Duodenal mucosa (tissue), 2 donors: Measurements from ENCODE around the gene UPK1A.
"Not testable (repeated sequence)": the region's sequence is repeated elsewhere in the genome, so short reads cannot be mapped to it uniquely, and the experiment has no call there.

Experiments used
- H3K27ac ChIP-seq: one replicate; pipeline ENCODE4 v1.7.0; 2013; ENCODE audit warnings: low read depth, low read length
- H3K27me3 ChIP-seq, 2 donors: one replicate each; pipeline ENCODE4 v1.7.0; 2013; ENCODE audit warnings: low read length in 2 of 2, control low read depth in 1 of 2; ENCODE audit not compliant: insufficient read depth in 2 of 2, control insufficient read depth in 1 of 2
- H3K36me3 ChIP-seq, 2 donors: one replicate each; pipeline ENCODE4 v1.7.0; 2013; ENCODE audit warnings: low read length in 2 of 2, control low read depth in 1 of 2; ENCODE audit not compliant: insufficient read depth in 2 of 2, control insufficient read depth in 1 of 2
- H3K4me1 ChIP-seq, 2 donors: one replicate each; pipeline ENCODE4 v1.7.0; 2013; ENCODE audit warnings: low read length in 2 of 2, control low read depth in 1 of 2; ENCODE audit not compliant: insufficient read depth in 2 of 2, control insufficient read depth in 1 of 2
- H3K4me3 ChIP-seq, 2 donors: one replicate each; pipeline ENCODE4 v1.7.0; 2013; ENCODE audit warnings: low read length in 2 of 2, low read depth in 1 of 2
- H3K9ac ChIP-seq, 2 donors: one replicate each; pipeline ENCODE4 v1.7.0; 2013; ENCODE audit warnings: low read length in 2 of 2, low read depth in 1 of 2
- H3K9me3 ChIP-seq, 2 donors: one replicate each; pipeline ENCODE4 v1.7.0; 2013; ENCODE audit warnings: low read length in 2 of 2, control low read depth in 1 of 2; ENCODE audit not compliant: control insufficient read depth in 1 of 2

The UPK1A gene

DNA sequence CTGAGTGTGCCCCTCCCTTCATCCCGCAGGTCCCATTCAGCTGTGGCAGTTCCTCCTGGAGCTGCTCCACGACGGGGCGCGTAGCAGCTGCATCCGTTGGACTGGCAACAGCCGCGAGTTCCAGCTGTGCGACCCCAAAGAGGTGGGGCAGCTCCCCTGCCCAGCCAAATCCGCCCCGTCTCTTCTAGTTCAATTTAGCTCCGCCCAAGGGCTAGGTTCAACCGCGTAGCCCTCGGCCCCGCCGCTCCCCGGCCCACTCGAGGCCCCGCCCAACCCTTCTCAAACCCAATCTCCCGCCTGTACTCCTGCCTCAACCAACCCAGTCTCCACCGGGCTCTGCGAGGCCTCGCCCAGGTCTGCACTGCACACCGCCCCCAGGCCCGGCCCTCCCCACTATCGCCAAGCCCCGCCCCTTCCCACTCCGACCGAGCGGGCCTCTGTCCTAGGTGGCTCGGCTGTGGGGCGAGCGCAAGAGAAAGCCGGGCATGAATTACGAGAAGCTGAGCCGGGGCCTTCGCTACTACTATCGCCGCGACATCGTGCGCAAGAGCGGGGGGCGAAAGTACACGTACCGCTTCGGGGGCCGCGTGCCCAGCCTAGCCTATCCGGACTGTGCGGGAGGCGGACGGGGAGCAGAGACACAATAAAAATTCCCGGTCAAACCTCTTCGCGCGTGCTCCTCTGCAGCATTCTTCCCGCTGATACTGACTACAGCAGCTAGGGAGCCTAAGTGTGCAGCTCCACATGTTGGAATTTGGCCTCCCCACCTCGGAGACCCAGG, 21.9 kb upstream of the UPK1A start:
- Histone ChIP-seq H3K4me1 (peaks cover 16 to 31% of the 10 kb centered on the region in 2 donors), H3K9ac (peak overlapping the region; percentile 81 to 90), H3K9me3 (no peaks in the 10 kb centered on the region), H3K27ac (peak overlapping the region; percentile 94), H3K4me3 (peak overlapping the region; percentile 84 to 90), H3K27me3 (no peaks in the 10 kb centered on the region), H3K36me3 (no peaks in the 10 kb centered on the region)

DNA sequence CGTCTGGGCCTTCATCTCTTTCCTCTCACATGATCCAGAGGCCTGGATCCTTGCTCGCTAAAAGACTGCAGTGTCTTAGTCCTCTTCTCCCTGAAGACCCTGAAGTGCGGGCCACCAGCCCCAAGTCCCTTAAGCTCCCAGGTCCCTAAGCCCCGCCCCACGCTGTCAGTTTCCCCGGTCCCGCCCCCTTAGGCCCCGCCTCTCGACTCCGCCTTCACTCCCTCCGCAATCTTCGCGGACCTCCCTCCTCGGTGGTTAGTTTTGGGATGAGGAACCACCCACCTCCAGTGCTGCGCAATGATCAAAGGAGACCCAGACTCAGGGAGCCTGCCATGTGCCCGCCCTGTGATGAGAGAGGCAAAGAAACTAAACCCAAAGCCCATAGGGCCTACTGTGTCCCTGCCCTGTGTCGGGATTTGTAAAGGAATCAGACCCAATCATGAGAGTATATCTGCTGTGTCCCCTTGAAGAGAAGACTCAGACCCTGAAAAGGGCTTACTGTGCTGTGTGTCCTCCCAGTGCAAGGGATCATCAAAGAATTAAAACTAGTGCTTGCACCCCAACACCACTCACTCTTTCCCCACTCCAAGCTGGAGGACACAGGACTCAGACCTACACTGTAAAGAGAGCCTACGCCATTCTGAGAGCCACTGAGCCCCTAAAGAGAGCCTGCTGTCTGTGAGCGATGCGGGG, 21.2 kb upstream of the UPK1A start:
- H3K27me3 ChIP-seq = no peaks in the 10 kb centered on the region
- H3K9me3 ChIP-seq = no peaks in the 10 kb centered on the region
- H3K4me3 ChIP-seq = peak overlapping the region; percentile 84 to 90
- H3K4me1 ChIP-seq = peaks cover 16 to 38% of the 10 kb centered on the region in 2 donors
- H3K36me3 ChIP-seq = no peaks in the 10 kb centered on the region
- H3K27ac ChIP-seq = peak overlapping the region; percentile 88
- H3K9ac ChIP-seq = peak overlapping the region; percentile 78 to 90

DNA sequence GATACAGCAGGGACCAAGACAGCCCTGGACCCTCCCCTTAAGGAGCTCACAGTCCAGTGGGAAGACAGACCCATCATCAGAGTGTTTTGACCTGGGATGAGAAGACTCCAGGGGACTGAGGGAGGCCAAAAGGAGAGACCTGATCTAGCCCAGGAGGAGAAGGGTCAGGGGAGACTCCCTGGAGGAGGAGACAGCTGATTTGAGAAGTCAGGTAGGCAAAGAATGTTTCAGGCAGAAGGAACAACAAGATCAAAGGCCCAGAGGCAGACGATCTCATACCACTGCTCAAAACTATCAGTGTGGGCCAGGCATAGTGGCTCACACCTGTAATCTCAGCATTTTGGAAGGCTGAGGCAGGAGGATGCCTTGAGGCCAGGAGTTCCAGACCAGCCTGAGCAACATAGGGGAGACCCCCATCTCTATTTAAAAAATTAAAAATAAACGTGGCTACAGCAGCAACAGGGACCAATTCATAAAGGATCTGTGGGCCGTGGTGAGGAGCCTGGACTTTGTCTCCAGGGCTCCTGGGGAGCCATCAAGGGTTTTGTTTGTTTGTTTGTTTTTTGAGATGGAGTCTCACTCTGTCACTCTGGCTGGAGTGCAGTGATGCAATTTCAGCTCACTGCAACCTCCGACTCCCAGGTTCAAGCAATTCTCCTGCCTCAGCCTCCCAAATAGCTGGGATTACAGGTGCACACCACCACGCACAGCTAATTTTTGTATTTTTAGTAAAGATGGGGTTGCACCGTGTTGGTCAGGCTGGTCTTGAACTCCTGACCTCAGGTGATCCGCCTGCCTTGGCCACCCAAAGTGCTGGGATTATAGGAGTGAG, 20.4 kb upstream of the UPK1A start:
- Histone ChIP-seq H3K9me3 (no peaks in the 10 kb centered on the region), H3K4me3 (no peak overlapping the region), H3K27me3 (no peaks in the 10 kb centered on the region), H3K4me1 (peaks cover 16 to 41% of the 10 kb centered on the region in 2 donors), H3K36me3 (peaks cover 4% of the 10 kb centered on the region in 2 donors), H3K9ac (no peak overlapping the region), H3K27ac (no peak overlapping the region)

DNA sequence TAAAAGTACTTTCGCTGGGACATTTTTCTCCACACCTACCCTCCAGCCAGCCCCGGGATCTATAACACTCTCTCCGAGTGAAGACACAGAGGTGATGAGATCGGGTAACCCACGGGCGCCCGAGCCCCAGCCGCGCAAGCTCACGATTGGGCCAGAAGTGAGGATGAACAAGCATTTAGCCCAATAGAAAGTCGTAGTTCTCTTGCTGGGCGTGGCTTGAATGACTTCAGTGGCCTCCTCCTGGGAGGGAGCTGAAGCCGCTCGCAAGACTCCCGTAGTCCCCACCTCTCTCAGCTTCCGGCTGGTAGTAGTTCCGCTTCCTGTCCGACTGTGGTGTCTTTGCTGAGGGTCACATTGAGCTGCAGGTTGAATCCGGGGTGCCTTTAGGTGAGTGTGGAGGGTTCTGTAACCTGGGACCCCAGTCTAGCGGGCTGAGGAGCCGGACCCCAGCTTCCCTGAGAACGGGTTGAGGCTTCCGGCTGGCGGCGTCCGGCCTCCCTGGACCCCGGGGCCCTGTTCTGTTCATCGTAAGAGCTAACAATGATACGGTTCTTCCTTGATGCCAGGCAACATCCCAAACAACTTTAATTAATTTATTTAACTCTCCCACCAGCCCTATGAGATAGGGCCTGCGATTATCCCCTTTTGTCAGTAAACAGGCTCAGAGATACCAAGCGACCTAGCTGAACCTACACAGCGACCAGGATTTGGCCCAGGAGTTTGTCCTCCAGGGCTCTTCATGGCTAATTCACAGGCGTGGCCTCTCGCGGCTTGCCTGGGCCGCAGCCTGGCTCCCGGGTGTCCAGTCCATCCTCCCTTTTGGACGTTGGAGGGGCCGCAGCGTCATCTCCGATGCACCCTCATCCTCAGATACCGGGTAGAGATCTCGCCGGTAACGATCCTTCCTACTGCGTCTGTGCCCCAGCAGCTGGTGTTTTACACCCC, 18.0 kb upstream of the UPK1A start, which contains the start of gene COX6B1:
Gene COX6B1 (plus strand): TSS at position 307 of the 945 bp plus-strand sequence. CDS start 2,921 bp downstream, outside the sequence.
- Histone ChIP-seq H3K36me3 (peaks cover 7 to 19% of the 10 kb centered on the region in 2 donors), H3K4me3 (peak within 1 kb of the TSS; percentile 97 to 100), H3K27ac (peak within 1 kb of the TSS; percentile 81), H3K9me3 (no peaks in the 10 kb centered on the region), H3K9ac (peak within 1 kb of the TSS; percentile 97 to 98), H3K27me3 (no peaks in the 10 kb centered on the region), H3K4me1 (peaks cover 13 to 29% of the 10 kb centered on the region in 2 donors)

DNA sequence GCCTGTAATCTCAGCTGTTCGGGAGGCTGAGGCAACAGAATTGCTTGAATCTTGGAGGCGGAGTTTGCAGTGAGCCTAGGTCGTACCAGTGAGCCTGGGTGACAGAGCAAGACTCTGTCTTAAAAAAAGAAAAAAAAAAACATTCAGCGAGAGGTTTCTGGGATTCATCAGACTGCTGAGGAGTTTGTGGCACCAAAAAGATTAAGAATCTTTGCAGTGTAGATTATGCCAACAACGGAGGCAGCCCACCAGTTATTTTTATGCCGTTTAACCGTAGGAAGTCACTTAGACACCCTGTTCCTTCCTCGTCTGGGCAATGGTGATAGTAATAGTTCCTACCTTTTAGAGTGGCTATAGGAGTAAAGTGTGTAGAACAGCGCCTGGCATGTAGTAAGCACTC, 15.7 kb upstream of the UPK1A start:
- Histone ChIP-seq H3K9me3 (no peaks in the 10 kb centered on the region), H3K36me3 (peaks cover 17 to 36% of the 10 kb centered on the region in 2 donors), H3K4me1 (peaks cover 5 to 21% of the 10 kb centered on the region in 2 donors), H3K4me3 (no peak overlapping the region), H3K9ac (no peak overlapping the region), H3K27ac (no peak overlapping the region), H3K27me3 (no peaks in the 10 kb centered on the region)

DNA sequence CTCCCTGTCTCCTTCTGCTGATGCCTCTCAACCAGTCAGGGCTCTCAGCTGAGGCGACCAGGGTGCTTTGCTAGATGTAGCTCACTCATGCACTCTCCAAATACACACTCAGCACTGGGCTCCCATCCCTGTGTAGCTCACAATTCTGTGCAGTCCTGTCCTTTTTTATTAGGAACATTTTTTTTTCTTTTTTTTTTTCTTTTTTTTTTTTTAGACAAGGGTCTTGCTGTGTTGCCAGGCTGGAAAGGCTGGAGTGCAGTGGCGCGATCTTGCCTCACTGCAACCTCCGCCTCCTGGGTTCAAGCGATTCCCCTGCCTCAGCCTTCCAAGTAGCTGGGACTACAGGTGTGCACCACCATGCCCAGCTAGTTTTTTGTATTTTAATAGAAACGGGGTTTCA, 11.5 kb upstream of the UPK1A start:
- not testable (repeated sequence) for H3K4me1 ChIP-seq, H3K9ac ChIP-seq, H3K27me3 ChIP-seq, H3K4me3 ChIP-seq, H3K9me3 ChIP-seq, H3K27ac ChIP-seq
- H3K36me3 ChIP-seq = peaks cover 35 to 65% of the 10 kb centered on the region in 2 donors

DNA sequence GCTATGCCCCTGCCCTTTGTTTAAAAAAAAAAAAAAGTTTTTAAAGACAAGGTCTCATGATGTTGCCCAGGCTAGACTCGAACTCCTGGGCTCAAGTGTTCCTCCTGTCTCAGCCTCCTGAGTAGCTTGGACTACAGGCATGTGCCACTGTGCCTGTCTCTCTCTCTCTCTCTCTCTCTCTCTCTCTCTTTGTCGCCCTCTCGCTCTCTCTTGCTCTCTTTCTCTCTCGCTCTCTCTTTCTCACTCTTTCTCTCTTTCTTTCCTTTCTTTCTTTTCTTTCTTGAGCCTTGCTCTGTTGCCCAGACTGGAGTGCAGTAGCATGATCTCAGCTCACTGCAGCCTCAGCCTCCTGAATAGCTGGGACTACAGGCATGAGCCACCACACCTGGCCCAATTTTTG, 10.7 kb upstream of the UPK1A start:
- Histone ChIP-seq H3K9me3 (no peaks in the 10 kb centered on the region), H3K27ac (no peak overlapping the region), H3K4me1 (no peaks in the 10 kb centered on the region), H3K4me3 (no peak overlapping the region), H3K27me3 (no peaks in the 10 kb centered on the region), H3K9ac (no peak overlapping the region), H3K36me3 (peaks cover 35 to 65% of the 10 kb centered on the region in 2 donors)

DNA sequence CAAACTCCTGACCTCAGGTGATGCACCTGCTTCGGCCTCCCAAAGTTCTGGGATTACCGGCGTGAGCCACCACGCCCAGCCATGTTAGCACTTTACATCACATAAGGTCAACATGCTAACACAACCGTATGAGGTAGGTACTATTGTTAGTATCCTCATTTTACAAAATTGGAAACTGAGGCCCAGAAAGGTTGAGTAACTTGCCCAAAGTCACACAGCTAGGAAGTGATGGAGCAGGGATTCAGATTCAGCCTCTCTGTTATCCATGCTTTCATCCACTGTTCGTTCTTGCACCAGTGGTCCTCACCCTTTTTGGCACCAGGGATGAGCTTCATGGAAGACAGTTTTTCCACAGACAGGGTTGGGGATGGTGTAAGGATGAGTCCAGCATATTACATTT, 9.6 kb upstream of the UPK1A start:
- Histone ChIP-seq H3K36me3 (peaks cover 29 to 54% of the 10 kb centered on the region in 2 donors), H3K9ac (no peak overlapping the region), H3K4me3 (no peak overlapping the region), H3K9me3 (no peaks in the 10 kb centered on the region), H3K4me1 (no peaks in the 10 kb centered on the region), H3K27me3 (no peaks in the 10 kb centered on the region), H3K27ac (no peak overlapping the region)

DNA sequence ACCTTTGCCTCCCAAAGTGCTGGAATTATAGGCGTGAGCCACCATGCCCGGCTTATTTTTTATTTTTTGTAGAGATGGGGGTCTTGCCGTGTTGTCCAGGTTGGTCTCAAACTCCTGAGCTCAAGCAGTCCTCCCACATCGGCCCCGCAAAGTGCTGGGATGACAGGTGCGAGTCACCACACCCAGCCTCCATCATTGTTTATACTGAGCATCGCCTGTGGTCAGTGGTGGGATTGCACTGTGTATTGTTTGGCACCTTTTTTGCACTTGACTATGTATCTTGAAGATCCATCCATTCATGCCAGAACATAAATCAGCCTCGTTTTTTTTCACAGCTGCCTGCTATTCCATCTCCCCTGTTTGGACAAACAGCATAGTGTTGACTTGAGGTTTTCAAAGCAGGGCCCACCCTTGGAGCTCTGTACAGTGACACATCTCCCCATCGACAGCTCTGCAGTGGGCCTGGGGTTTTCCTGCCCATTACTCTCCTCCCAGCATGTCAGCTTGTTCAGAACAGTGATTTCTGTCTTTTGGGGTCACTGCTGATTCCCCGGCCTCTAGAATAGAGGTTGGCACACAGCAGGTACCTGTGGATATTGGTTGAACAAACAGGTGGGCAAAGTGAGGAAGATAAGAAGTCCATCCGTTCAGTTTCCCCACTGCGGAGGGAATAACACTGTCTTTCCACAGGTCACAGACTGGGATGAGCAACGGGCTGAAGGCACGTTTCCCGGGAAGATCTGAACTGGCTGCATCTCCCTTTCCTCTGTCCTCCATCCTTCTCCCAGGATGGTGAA, 8.2 kb upstream of the UPK1A start:
- Histone ChIP-seq H3K9ac (no peak overlapping the region), H3K27me3 (no peaks in the 10 kb centered on the region), H3K4me3 (no peak overlapping the region), H3K27ac (no peak overlapping the region), H3K36me3 (peaks cover 29 to 47% of the 10 kb centered on the region in 2 donors), H3K4me1 (no peaks in the 10 kb centered on the region), H3K9me3 (no peaks in the 10 kb centered on the region)
